Endothelial cell of hepatic sinusoid (primary cell): ENCODE results near the gene SH2D2A.

Experiments used
- in situ Hi-C: cut with HindIII; loops from 2 replicates; pipeline ENCODE4 v1.10.0; 2017; ENCODE audit warnings: low sequenced_read_pairs

Gene SH2D2A

DNA sequence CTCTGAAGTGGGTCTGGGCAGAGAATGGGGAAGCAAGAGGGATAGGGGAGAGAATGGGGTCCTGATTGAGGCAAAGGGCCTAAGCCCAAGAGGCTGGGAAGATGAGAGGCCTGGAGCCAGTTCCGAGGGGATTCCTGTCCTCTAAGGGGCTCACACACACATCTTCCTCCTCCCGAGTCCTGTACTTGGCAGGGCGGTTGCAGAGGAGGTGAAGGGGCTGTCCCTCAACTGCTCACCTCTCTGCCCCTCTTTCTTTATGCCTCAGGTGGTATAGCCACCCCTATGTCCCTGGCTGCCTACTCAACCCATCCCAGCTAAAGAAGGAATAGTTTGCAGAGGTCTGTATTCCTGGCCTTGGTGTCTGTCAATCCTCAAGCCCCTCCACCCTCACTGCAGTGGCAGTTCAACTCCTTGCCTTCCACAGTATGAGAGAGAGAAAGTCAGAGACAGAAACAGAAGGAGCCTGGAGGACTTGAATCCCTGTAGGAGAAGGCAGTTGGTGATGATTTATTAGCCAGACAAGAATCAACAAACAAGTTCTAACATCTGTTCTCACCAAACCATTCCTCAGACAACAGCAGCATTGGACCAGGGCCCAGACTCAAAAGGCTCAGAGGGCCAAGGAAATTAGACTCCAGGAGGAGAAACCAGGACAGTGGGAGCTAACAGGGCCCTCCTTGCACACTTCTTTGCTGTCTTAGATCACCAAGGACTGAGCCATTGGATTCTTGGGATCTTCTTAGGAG lies 10.7 kb downstream of the SH2D2A start:
- in situ Hi-C loops = no loop called here

DNA sequence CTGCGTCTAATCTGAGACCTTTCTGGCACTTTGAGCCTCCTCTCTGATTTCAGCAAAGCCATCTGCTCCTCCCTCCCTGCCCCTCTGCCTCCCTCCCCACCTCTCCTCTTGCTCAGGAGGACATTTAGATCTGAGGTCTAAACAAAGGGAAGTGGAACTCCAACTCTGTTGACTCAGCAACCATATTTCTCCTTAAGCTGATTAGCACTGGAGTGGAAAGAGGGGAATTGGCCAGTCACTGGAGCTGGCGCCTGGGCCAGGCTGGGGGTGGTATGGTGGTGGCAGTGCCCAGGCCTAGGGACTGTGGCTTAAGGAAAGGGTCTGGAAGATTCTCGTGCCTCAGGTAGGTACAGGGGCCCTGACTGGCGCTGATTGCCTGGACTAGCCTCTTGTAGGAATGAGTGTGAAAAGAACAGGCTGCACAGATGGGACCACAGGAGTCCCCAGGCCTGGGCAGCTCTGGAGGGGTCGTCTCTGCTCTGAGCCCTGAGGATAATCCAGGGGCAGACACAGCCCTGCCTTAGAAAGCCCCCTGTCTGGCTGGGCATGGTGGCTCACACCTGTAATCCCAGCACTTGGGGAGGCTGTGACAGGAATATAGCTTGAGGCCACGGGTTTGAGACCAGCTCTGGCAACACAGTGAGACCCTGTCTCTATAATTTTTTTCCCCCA lies 11.9 kb downstream of the SH2D2A start:
- in situ Hi-C loops = loop anchor here (5.0 kb wide), 1 partner anchor 38 kb away; no protein-coding TSS in a partner anchor

DNA sequence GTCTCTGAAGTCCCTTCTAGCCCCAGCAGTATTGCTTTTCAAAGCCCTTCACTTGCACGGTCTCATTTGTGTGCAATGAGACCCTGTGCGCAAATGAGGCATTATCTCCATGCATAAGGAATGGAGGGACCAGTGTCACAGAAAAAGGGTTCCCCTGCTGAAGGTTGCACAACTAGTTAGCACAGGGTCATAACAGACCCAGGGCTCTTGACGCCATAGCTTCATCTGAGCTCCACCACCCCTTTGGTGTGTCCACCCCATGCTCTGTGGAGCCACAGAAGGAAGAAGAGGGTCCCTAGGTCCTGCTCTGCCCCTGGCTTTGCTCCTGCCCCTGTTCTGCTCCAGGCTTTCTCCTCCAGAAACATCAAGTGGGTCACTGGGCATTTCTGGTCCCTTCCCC lies 12.6 kb downstream of the SH2D2A start:
- in situ Hi-C loops = loop anchor here (5.0 kb wide), 1 partner anchor 38 kb away; no protein-coding TSS in a partner anchor

DNA sequence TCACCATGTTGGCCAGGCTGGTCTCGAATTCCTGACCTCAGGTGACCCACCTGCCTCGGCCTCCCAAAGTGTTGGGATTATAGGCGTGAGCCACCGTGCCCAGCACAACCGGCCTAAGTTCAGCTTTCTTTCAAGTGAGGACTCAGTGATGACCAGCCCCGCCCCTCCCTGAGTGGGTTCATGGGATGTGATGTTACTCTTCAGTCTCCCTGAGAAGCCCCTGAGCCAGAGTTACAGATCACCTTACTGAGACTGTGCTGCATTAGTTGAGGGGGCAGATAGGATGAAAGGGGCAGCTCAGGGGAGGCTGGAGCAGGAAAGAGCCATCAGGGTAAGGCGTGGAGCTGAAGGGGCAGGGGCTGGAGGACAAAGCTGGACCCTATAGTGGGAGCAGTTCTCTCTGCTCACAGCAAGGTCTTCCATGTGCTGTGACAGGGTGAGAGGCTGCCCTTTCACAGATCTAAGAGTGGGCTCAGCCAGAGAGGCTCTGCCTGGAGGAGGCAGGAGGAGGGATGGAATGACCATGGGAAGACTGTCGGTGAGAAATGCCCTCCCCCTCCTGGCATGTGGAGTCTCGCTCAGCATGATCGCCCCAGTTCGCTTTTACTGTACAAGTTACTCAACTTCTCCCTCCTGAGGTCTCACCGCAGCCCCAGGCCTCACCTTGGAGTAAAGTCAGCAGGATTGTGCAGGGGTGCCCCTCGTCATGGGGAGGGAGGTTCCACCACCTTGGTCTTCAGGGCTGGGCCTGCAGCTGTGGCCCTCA lies 13.4 kb downstream of the SH2D2A start:
- in situ Hi-C loops = loop anchor here (5.0 kb wide), 1 partner anchor 39 kb away; no protein-coding TSS in a partner anchor

DNA sequence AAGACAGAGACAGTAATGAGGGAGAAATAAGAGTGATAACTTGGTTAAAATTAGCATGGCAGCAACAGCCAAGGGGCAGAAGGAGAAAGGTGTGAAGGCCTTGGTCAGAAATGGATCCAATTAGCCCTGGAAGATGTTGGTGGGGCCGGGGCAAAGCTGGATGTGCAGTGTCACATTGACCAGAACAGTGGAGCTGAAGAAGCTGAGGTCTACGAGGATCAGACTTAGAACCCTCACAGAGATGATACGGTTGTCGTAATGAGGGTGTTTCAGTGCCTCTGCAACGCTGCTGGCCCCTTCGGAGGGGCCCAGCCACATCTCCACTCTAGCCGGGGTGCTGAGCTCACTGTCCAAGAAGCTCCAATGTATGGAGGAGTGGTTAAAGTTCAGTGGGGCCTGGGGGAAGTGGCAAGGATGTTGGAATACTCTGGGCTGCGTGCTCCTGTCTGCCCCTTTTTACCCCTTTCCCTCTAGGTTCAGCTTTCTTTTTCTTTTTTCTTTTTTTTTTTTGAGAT lies 14.2 kb downstream of the SH2D2A start:
- in situ Hi-C loops = loop anchor here (5.0 kb wide), 1 partner anchor 40 kb away; no protein-coding TSS in a partner anchor

DNA sequence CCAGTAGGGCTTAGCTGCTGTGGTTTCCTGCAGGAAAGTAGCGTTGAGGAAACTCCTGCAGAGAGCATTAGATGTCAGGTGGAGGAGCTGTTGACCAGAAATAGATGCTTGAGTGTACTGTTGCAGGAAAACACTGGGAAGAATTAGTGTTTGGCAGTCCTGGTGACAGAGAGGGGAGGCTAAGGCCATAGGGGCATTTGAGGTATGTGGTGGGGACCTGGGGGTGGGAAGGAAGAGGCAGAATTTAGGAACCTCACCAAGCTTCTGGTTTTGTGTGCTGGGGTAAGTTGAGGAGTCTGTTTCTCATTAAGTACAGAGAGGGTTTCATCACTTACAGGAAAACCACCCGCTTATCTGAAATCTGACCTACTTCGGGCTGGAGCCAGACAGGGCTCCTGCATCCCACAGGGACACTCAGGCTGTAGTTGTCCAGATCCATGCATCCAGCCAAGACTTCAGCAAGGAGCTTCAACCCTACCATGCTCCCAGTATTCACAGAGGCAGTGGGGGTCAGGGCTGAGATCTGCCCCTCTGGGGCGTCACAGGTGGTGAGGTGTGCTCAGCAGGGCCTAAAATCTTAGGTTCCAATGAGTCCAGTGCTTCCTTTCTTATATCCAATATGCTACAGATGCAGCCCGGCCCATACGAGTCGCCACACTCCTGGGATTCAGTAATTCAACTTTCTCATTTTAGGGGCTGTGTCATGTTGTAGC lies 15.1 kb downstream of the SH2D2A start:
- in situ Hi-C loops = loop anchor here (5.0 kb wide), 1 partner anchor 41 kb away; no protein-coding TSS in a partner anchor

DNA sequence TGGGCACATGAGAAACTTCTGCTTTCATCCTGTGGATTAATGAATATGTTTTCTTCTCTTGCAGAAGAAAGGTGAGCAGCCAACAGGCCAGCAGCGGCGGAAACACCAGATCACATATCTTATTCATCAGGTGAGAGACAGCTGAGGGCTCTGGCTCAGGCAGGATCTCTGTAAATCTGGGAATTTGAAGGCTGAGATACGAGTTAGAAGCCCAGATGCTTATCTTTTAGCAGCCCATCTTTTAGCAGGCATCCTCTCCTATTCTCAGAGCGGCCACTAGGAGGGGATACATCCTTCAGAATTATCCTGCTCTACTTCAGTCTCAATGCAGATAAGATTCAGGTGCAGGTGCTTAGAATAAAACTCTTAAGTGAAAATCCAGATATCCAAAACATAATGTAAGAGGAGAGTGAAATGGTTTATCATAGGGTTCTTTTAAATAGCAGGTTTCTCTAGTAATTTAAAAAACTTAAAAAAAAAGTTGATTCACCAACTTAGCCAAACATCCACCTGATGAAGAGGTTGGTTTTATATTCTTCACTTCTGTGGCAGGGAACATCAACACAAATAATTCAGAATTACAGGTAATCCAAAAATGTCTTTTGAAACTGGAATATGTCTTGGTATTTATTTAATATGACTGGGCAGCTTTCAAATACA lies 19.3 kb downstream of the SH2D2A start:
- in situ Hi-C loops = no loop called here

DNA sequence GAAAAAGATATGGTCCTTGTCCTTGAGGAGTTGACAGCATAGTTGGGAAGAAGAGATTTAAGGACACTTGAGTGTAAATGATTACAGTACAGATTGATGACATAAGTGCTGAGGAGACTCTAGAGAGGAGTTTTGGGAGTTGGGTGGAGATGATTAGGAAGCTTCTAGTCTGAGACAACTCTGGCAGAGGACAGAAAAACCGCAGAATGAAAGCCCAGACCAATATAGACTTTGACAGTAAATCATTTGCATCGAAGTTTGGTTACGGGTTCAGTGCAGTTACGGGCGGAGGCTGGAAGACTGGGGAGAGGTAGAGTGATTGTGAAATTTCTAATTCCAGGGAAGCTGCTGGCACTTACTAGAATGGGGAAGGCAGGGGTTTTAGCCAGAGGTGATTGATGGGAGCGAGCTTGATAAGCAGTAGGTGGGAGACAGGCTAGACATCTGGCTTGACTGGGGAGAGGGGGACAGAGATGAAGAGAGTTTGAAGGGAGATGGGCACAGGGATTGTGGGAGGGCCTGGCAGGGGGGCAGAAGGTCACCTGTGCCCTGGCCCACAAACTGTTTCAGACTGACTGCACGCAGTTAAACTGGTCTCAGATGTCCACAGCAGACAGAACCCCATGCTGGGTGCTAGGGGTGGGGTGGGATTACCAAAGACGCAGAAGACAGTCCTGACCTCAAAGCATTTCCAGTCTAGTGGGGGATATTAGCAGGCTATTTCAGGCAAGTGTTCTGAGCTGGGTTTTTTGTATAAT lies 20.1 kb downstream of the SH2D2A start:
- in situ Hi-C loops = no loop called here

DNA sequence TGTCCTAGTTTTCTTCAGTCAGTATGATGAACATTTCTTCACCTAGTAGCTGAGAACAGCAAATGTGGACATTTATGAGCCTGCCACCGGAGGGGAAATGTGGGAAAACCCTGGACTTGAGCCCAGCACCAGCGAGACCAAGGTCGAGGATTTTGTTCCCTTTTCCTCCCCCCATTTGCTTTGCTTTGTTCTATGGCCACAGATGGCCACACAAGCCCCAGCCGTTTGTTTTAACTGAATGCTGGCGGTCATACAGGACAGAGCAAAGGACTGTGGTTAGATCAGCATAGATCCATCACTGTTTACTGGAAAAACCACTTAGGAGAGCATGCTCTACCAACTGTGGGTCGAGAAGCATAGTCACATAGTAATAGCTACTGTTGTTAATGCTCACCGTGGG lies 20.9 kb downstream of the SH2D2A start:
- in situ Hi-C loops = no loop called here

DNA sequence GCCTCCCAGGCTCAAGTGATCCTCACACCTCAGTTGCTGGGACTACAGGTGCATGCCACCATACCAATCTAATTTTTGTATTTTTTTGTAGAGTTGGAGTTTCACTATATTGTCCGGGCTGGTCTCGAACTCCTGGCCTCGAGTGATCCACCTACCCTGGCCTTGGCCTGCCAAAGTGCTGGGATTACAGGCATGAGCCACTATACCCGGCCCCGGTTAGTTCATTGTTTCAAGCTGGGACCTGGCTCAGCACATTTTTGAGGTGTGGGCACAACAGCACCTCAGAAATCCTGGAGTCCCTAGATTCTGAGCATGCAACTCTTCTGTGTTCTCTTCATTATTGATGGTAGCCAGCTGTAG lies 21.3 kb downstream of the SH2D2A start:
- in situ Hi-C loops = no loop called here

DNA sequence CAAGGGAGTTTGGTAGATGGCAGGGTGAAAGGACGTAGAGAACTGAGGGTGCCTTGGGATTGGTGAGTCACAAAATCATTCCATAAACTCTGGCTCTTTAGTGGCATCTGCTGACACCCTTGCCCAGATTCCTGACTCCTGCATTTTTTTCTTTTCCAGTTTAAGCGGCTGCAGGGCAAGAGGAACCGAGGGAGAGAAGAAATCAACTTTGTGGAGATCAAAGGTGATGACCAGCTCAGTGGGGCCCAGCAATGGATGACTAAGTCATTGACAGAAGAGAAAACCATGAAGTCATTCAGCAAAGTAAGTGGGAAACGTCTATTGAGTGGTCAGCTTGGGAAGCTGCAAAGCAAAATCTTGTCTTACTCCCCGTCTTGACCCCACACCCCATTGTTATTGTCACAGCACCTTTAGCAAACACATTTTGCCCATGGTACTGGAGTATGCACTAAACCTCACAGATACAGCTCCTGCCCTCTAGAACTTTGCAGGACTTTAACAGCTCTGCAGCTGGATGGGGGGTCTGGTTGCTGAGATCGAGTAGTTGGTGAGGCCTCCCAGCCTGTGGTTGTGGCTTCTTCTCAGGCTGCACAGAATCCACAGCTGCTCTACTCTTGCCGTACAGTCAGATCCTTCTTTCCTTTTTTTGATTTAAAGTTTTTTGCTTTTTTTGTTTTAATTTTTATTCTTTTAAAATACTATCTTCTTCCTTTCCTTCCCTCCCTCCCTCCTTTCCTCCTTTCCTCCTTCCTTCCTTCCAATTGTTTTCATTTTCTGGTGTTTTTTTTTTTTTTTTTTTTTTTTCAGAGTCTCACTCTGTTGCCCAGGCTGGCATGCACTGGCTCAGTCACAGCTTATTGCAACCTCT lies 21.9 kb downstream of the SH2D2A start:
- in situ Hi-C loops = no loop called here

DNA sequence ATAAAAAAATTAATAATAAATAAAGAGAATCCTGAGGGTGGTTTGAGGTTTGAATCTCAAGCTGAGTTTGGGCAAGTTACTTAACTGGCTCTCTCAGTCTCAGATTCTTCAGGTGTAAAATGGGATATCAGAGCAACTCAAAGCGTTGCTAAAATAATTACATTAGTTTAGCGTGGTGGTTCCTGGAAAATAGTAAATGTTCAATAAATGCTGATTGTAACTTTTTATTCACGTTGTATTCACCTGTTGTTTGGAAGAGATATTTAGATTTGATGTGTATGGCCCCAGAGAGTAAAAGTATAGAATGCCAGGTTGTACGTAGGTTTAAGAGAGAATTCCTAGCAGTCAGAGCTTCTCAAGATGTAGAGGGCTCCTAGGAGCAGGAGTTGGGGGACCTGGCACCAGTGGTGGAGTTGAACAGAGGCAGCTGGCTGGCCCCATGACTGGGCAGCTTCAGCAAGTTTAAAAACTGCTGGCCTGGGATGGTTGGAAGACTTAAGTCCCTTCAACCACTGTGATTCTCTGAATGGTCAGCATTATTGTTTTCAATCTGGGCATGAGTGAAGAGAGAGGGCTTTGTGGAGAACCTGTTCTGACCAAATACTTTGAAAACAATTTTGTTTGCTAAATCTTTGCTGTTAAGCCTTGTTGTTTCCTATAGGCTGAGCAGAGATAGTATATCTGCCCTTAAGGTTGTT lies 26.9 kb downstream of the SH2D2A start:
- in situ Hi-C loops = no loop called here

DNA sequence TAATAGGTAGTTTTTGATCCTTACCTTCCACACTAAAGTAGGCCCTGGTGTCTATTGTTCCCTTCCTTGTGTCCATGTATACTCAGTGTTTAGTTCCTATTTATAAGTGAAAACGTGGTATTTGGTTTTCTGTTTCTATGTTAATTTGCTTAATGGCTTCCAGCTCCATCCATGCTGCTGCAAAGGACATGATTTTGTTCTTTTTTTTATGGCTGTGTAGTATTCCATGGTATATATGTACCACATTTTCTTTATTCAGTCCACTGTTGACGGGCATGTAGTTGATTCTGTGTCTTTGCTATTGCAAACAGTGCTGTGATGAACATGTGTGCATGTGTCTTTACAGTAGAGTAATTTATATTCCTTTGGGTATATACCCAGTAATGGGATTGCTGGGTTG lies 28.5 kb downstream of the SH2D2A start:
- in situ Hi-C loops = no loop called here

DNA sequence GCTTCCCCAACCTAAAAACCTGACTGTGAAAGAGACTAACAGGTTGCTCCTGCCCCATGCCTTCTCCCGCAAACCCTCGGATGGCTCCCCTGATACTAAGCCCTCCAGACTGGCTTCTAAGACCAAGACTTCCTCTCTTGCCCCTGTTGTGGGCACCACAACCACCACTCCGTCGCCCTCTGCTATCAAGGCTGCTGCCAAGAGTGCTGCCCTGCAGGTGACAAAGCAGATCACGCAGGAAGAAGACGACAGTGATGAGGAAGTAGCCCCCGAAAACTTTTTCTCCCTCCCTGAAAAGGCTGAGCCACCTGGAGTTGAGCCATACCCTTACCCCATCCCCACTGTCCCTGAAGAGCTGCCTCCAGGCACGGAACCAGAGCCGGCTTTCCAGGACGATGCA lies 30.0 kb downstream of the SH2D2A start:
- in situ Hi-C loops = no loop called here

DNA sequence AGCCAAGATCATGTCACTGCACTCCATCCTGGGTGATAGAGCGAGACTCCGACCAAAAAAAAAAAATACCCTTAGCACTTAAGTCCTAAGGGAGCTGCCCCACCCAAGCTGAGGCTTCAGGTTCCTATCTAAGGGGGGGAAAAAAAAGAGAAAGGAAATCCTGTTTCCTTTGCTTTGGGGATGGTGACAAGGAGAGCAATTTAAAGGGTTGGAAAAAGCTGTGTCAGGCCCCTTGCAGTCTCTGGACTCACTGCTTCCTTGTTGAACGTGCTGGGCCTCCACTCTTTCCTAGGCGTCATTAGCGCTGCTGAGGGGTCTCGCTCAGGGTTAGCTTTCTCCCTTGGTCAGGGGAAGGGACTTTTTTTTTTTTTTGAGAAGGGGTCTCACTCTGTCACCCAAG lies 31.2 kb downstream of the SH2D2A start:
- in situ Hi-C loops = no loop called here

DNA sequence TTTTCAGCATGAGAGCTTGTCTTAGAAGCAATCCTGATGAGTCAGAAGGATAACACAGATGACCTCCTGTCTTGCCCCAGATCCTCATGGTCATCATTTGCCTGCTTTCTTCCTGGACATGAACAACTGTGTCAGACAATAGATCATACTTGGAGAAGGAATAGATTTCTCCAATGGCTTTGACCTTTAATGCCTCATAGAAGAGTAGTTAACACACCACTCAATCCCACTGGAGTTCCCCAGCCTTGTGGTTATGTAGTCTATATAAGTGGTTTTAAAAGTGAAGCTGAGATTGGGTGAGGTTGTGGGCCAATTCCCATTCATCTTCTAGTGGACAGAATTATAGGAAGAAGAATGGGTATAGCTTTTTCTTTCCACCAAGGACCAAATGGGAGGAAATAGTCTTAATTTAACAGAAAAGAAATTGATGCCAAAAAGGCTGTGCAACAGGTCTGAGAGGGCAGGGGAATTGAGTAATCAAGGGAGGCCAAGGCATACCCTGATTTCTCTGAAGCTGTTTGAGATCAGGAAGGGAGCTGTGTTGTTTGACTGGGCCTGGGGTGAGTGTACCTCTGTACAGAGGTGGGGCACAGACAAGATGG lies 35.0 kb downstream of the SH2D2A start:
- in situ Hi-C loops = no loop called here

DNA sequence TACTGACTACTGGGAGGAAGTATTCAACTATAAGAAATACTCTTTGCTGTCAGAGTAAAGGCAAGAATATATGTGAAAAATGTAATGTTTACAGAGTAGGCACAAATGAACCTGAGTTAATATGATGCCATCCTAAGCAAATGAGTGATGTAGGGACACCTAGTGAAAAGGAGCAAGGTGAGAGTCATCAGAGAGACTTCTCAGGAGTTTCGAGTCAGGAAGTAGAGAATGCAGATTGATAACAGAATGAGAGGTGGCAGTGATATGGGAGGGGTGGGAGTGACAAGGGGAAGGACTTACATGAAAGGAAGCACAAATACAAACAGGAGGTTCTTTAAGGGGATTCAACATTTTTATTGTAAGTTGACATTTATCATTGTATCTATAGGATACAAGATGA lies 39.1 kb downstream of the SH2D2A start:
- in situ Hi-C loops = no loop called here

DNA sequence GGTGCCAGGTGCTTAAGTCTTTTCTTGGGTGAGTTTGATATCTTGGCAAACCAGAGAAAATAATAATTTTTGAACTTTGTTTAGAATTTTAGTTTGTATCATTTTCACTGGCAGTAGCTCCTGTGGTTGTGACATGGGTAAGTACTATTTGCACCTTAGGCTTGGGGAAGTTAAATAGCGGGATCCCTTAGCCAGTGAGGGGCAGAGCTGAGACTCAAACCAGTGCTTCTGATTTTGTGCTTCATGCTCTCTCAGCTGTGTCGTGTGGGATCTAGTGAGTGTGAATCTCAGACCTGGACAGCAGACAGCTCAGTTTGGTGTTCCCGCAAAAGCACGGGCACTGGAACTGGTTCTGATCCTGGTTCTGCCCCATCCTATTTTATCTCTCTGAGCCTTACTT lies 39.7 kb downstream of the SH2D2A start:
- in situ Hi-C loops = no loop called here
